HepG2 (cell line): ENCODE measurements around the gene SRRM3. TPM values are rescaled to one million over a fixed set of nuclear protein-coding genes. Genes with fewer than 3 reads are reported as not detected.
A peak's percentile ranks its signal among the peaks of the same experiment; 100 is the strongest.

Source experiments
- ATAC-seq: fragments of 200-7000 bp; cut with Tn5 transposase; 3 replicates; pipeline ENCODE4 v1.9.1; 2020; ENCODE audit warnings: mild to moderate bottlenecking, moderate library complexity
- BruUV-seq: library from RNA; stranded (reverse); fragments of 400-500 nt; replicated peaks from 2 replicates; lab custom pipeline; 2021; lab: Mats Ljungman, UMichigan
- CTCF ChIA-PET: fragments of 300-600 bp; formaldehyde crosslinking; extraction: SDS; loops from one replicate; lab custom pipeline; 2021; ENCODE audit warnings: low total read pairs, inconsistent platforms, low intra/inter-chr PET ratio; lab: Yijun Ruan, JAX
- POLR2A ChIA-PET: fragments of 350-600 bp; sonication (Branson Sonifier 250); formaldehyde crosslinking; loops from one replicate; lab custom pipeline; 2020; ENCODE audit warnings: antibody characterized with exemption, inconsistent platforms; lab: Yijun Ruan, JAX
- DNase-seq: peaks from one replicate; pipeline ENCODE4 v3.0.0-alpha.2; 2015; ENCODE audit warnings: low spot score
- FAIRE-seq: peaks from 3 replicates; lab custom pipeline; 2011; peaks lifted over from hg19 to GRCh38; lab: Jason Lieb, UNC
- H2AFZ ChIP-seq: one replicate; pipeline ENCODE4 v1.6.1; 2011; ENCODE audit warnings: low read length, inconsistent platforms
- H3K27ac ChIP-seq: fragments of 300-600 bp; 3 replicates; pipeline ENCODE4 v1.8.0; 2011; ENCODE audit warnings: mixed run types, mild to moderate bottlenecking, mixed read lengths, low read length, inconsistent platforms; ENCODE audit not compliant: insufficient read depth; ENCODE audit errors: extremely low read length
- H3K27me3 ChIP-seq, 2 experiments: fragments of 200-600 bp in 1 of 2; 2 replicates in 1 of 2; 3 replicates in 1 of 2; pipeline versions ENCODE4 v1.6.0 to v1.8.0; 2011; ENCODE audit warnings: low read length in 2 of 2, mild to moderate bottlenecking in 2 of 2, moderate library complexity in 2 of 2, inconsistent platforms in 1 of 2; ENCODE audit not compliant: insufficient read depth in 2 of 2, control insufficient read depth in 1 of 2
- H3K36me3 ChIP-seq, 2 experiments: fragments of 200-600 bp in 1 of 2; replicated peaks in 1 of 2; 2 replicates in 1 of 2; 3 replicates in 1 of 2; pipeline versions ENCODE4 v1.5.1 to v1.8.0; 2011; ENCODE audit warnings: low read length in 2 of 2, inconsistent platforms in 1 of 2; ENCODE audit not compliant: insufficient read depth in 2 of 2, control insufficient read depth in 1 of 2
- H3K4me1 ChIP-seq: 2 replicates; pipeline ENCODE4 v1.5.1; 2012; ENCODE audit warnings: low read length, inconsistent platforms; ENCODE audit not compliant: insufficient read depth
- H3K4me2 ChIP-seq: 2 replicates; pipeline ENCODE4 v1.6.0; 2011; ENCODE audit warnings: low read depth, low read length, inconsistent platforms
- H3K4me3 ChIP-seq, 3 experiments: fragments of 200-600 bp in 1 of 3; sonication (generic), shearing (Covaris generic) in 1 of 3; replicated peaks in 1 of 3; 2 replicates each; pipeline ENCODE4 v1.5.1; 2011 to 2016; ENCODE audit warnings: low read length in 3 of 3, inconsistent platforms in 2 of 3, low read depth in 2 of 3, mild to moderate bottlenecking in 2 of 3, control low read depth in 1 of 3, mixed read lengths in 1 of 3; ENCODE audit not compliant: insufficient read depth in 1 of 3
- H3K79me2 ChIP-seq: one replicate; pipeline ENCODE4 v1.6.1; 2011; ENCODE audit warnings: low read length, inconsistent platforms; ENCODE audit not compliant: insufficient read depth
- H3K9ac ChIP-seq: 2 replicates; pipeline ENCODE4 v1.6.0; 2011; ENCODE audit warnings: mild to moderate bottlenecking, low read depth, low read length, inconsistent platforms; ENCODE audit not compliant: insufficient read depth
- H3K9me3 ChIP-seq: 2 replicates; pipeline ENCODE4 v1.5.1; 2012; ENCODE audit warnings: mild to moderate bottlenecking, low read length
- H4K20me1 ChIP-seq: 2 replicates; pipeline ENCODE4 v1.6.0; 2011; ENCODE audit warnings: inconsistent platforms, mild to moderate bottlenecking, low read length, moderate library complexity; ENCODE audit not compliant: insufficient read depth
- ATRX ChIP-seq: sonication (generic); formaldehyde crosslinking; IDR thresholded peaks from 2 replicates; pipeline ENCODE4 v1.4.0; 2020; ENCODE audit warnings: missing genetic modification reagents, borderline replicate concordance
- CREM ChIP-seq, 2 experiments: sonication (generic) in 1 of 2; formaldehyde crosslinking in 1 of 2; IDR thresholded peaks; 2 replicates each; pipeline versions ENCODE4 v1.4.0 to v1.6.1; 2016 to 2020; ENCODE audit warnings: antibody characterized with exemption in 1 of 2, mild to moderate bottlenecking in 1 of 2, missing genetic modification reagents in 1 of 2
- EED ChIP-seq: sonication (generic); formaldehyde crosslinking; IDR thresholded peaks from 2 replicates; pipeline ENCODE4 v1.5.0; 2020; ENCODE audit warnings: mild to moderate bottlenecking, missing genetic modification reagents
- ELF1 ChIP-seq: sonication (generic); formaldehyde crosslinking; IDR thresholded peaks from 2 replicates; pipeline ENCODE4 v1.4.0; 2020; ENCODE audit warnings: missing genetic modification reagents
- GABPA ChIP-seq, 2 experiments: IDR thresholded peaks; 2 replicates each; pipeline ENCODE4 v1.6.1; 2011 to 2016; ENCODE audit warnings: low read depth in 2 of 2, low read length in 1 of 2, missing biosample characterization in 1 of 2, missing genetic modification characterization in 1 of 2
- GABPB1 ChIP-seq: IDR thresholded peaks from 2 replicates; pipeline ENCODE4 v1.6.1; 2016; ENCODE audit warnings: mild to moderate bottlenecking, missing genetic modification reagents, moderate library complexity, missing compliant biosample characterization
- GATA4 ChIP-seq: sonication (generic); IDR thresholded peaks from 2 replicates; pipeline ENCODE4 v1.6.1; 2016; ENCODE audit warnings: antibody characterized with exemption, low read depth, borderline replicate concordance
- HOXA3 ChIP-seq: sonication (generic); formaldehyde crosslinking; IDR thresholded peaks from 2 replicates; pipeline ENCODE4 v1.5.0; 2020; ENCODE audit warnings: missing genetic modification reagents
- KAT8 ChIP-seq: IDR thresholded peaks from 2 replicates; pipeline ENCODE4 v1.6.1; 2016; ENCODE audit warnings: missing genetic modification reagents, missing compliant biosample characterization
- MATR3 ChIP-seq: sonication (generic); formaldehyde crosslinking; IDR thresholded peaks from 2 replicates; pipeline ENCODE4 v1.4.0; 2020; ENCODE audit warnings: missing genetic modification reagents
- MIER2 ChIP-seq: IDR thresholded peaks from 2 replicates; pipeline ENCODE4 v1.6.1; 2016; ENCODE audit warnings: missing biosample characterization, missing genetic modification reagents
- NFYB ChIP-seq: sonication (generic); formaldehyde crosslinking; IDR thresholded peaks from 2 replicates; pipeline ENCODE4 v1.4.0; 2020; ENCODE audit warnings: missing genetic modification reagents
- NFYC ChIP-seq: IDR thresholded peaks from 2 replicates; pipeline ENCODE4 v1.6.1; 2016; ENCODE audit warnings: missing genetic modification reagents, missing compliant biosample characterization
- SMAD9 ChIP-seq: sonication (generic); formaldehyde crosslinking; IDR thresholded peaks from 2 replicates; pipeline ENCODE4 v1.5.1; 2020; ENCODE audit warnings: mild to moderate bottlenecking, missing genetic modification reagents
- TEAD3 ChIP-seq: optimal IDR thresholded peaks from 2 replicates; pipeline ENCODE3; 2016; ENCODE audit warnings: borderline replicate concordance
- THAP11 ChIP-seq: IDR thresholded peaks from 2 replicates; pipeline ENCODE4 v1.6.1; 2016; ENCODE audit warnings: missing biosample characterization, missing genetic modification reagents
- ZNF12 ChIP-seq: sonication (generic); formaldehyde crosslinking; IDR thresholded peaks from 2 replicates; pipeline ENCODE4 v1.5.0; 2020; ENCODE audit warnings: missing genetic modification reagents
- ZNF138 ChIP-seq: sonication (generic); formaldehyde crosslinking; IDR thresholded peaks from 2 replicates; pipeline ENCODE4 v1.5.0; 2020; ENCODE audit warnings: mild to moderate bottlenecking, low read depth, missing genetic modification reagents
- ZNF143 ChIP-seq: sonication (generic); formaldehyde crosslinking; IDR thresholded peaks from 2 replicates; pipeline ENCODE4 v1.4.0; 2020; ENCODE audit warnings: missing genetic modification reagents
- ZNF24 ChIP-seq: fragments of 450-650 bp; IDR thresholded peaks from 2 replicates; pipeline ENCODE4 v1.6.1; 2017; ENCODE audit warnings: antibody characterized with exemption, mild to moderate bottlenecking
- ZNF383 ChIP-seq: sonication (generic); formaldehyde crosslinking; IDR thresholded peaks from 2 replicates; pipeline ENCODE4 v1.4.0; 2020; ENCODE audit warnings: missing genetic modification reagents, mild to moderate bottlenecking, borderline replicate concordance
- ZNF891 ChIP-seq: sonication (generic); formaldehyde crosslinking; IDR thresholded peaks from 2 replicates; pipeline ENCODE4 v1.5.0; 2020; ENCODE audit warnings: mild to moderate bottlenecking, missing genetic modification reagents
- WGBS: methylation state at CpG from one replicate; pipeline ENCODE4 v1.1.6; 2017; ENCODE audit warnings: low lambda C conversion rate; 5-methylcytosine and 5-hydroxymethylcytosine counted together
- in situ Hi-C: cut with HindIII; loops from 2 replicates; pipeline ENCODE4 v1.10.0; 2017; ENCODE audit warnings: low pct_unique_long_range_greater_than_20kb; ENCODE audit not compliant: extremely low pct_ligation_motif_present
- intact Hi-C: fragments of 100-400 bp; cut with micrococcal nuclease; formaldehyde crosslinking; loops from one replicate; pipeline ENCODE4 v1.10.0; 2022; ENCODE audit not compliant: unreplicated experiment
- polyA plus RNA-seq, 8 experiments: library from polyadenylated mRNA; depleted of rRNA in 3 of 8; stranded (reverse) in 7 of 8; unstranded in 1 of 8; fragments of >200 nt; fragmentation: Illumina TruSeq in 4 of 8; extraction: Trizol in 4 of 8; gene quantifications; 2 replicates each; pipeline versions ENCODE4 v1.2.1 to v1.2.3, GENCODE V29; 2011 to 2016; ENCODE audit warnings: low read depth in 4 of 8, missing spikeins in 1 of 8, mixed read lengths in 1 of 8; ENCODE audit not compliant: insufficient read depth in 1 of 8
- total RNA-seq, 5 experiments: library from RNA; depleted of rRNA; stranded (reverse); fragments of >200 nt; fragmentation: Illumina TruSeq; extraction: Trizol; gene quantifications; 2 replicates each; pipeline ENCODE4 v1.2.3, GENCODE V29; 2016; ENCODE audit warnings: low read depth in 1 of 5
- TF ChIP-seq, protein P1 (sequence below): sonication (generic); formaldehyde crosslinking; IDR thresholded peaks from 2 replicates; pipeline ENCODE4 v1.9.0; 2022; ENCODE audit warnings: low read depth, missing genetic modification reagents
- TF ChIP-seq, protein P2 (sequence below): sonication (generic); formaldehyde crosslinking; IDR thresholded peaks from 2 replicates; pipeline ENCODE4 v1.4.0; 2020; ENCODE audit warnings: missing genetic modification reagents

SRRM3 gene
- total and polyA plus RNA-seq, 2 of the 13 experiments (the other 11 are each of a cell fraction or from before 2014, with no cell fraction given) = 0.13 to 0.54 TPM

DNA sequence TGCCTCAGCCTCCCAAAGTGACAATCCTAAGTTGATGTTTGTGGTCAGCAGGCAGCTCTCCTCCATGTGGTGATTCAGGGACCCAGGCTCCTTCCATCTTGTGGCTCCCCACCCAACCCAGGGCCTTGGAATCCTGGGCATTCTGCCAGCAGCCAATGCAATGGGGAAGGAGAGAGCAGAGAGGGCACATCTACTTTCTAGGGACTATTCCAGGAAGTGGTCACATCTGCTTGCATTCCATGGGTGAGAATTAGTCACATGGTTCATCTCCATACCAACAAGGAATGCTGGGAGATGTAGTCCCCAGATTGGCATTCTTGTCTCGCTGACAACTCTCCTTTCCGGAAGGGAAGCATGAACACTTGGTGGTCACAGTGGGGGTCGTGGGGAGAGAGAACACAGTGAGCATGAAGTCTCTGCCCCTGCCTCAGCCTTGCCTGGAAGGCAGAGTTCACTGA, 9.9 kb upstream of the SRRM3 start:
- FAIRE-seq = peak; percentile 89
- no peak overlapping the region for H3K4me2 ChIP-seq
- peak; percentile 46 for DNase-seq
- in situ Hi-C loops (no loop called here), intact Hi-C loops (no loop called here)
- H3K27ac ChIP-seq = no peak overlapping the region
- no peak overlapping the region for H2AFZ ChIP-seq
- WGBS = 32% methylated on average over 3 of the region's 3 CpGs
- peak; percentile 77 for ATAC-seq
- no peaks in the 10 kb centered on the region for H3K4me1 ChIP-seq
- POLR2A ChIA-PET = no interaction called here
- peaks cover 0 to 4% of the 10 kb centered on the region in 2 experiments; a peak in 2 of 5 replicates for H3K27me3 ChIP-seq
- CTCF ChIA-PET = no interaction called here
- no TSS peak for BruUV-seq
- H3K9ac ChIP-seq = no peak overlapping the region
- H3K4me3 ChIP-seq = no peak overlapping the region
- H3K79me2 ChIP-seq = no peaks in the 10 kb centered on the region
- H4K20me1 ChIP-seq = no peaks in the 10 kb centered on the region
- H3K9me3 ChIP-seq = no peaks in the 10 kb centered on the region
- H3K36me3 ChIP-seq = no peaks in the 10 kb centered on the region
- TF ChIP-seq THAP11 = peak; percentile 96
- TF ChIP-seq ELF1 (CRISPR knock-in tag) = 0 out of 2 replicates have a peak, but pooled peaks have one; percentile 39
- 0 out of 2 replicates have a peak, but pooled peaks have one; percentile 22 for TF ChIP-seq HOXA3
- no peak for TF ChIP-seq MATR3 (CRISPR knock-in tag)
- no peak for TF ChIP-seq EED (CRISPR knock-in tag)
- TF ChIP-seq, protein P1, sequence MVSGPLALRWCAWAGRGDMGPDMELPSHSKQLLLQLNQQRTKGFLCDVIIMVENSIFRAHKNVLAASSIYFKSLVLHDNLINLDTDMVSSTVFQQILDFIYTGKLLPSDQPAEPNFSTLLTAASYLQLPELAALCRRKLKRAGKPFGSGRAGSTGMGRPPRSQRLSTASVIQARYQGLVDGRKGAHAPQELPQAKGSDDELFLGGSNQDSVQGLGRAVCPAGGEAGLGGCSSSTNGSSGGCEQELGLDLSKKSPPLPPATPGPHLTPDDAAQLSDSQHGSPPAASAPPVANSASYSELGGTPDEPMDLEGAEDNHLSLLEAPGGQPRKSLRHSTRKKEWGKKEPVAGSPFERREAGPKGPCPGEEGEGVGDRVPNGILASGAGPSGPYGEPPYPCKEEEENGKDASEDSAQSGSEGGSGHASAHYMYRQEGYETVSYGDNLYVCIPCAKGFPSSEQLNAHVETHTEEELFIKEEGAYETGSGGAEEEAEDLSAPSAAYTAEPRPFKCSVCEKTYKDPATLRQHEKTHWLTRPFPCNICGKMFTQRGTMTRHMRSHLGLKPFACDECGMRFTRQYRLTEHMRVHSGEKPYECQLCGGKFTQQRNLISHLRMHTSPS (CRISPR knock-in tag) = no peak
- no peak for TF ChIP-seq ZNF12 (CRISPR knock-in tag)
- no peak for TF ChIP-seq ATRX (CRISPR knock-in tag)
- no peak for TF ChIP-seq GABPA (IDR thresholded peaks at IDR 0.05; ENCODE audit: low read depth, low read length)
- peak; percentile 76 for TF ChIP-seq GABPA (CRISPR knock-in tag; IDR thresholded peaks at IDR 0.05; ENCODE audit: low read depth)
- 0 out of 2 replicates have a peak, but pooled peaks have one; percentile 11 for TF ChIP-seq MIER2 (CRISPR knock-in tag)
- no peak for TF ChIP-seq SMAD9 (CRISPR knock-in tag)
- no peak for TF ChIP-seq ZNF891 (CRISPR knock-in tag)
- TF ChIP-seq, protein P2, sequence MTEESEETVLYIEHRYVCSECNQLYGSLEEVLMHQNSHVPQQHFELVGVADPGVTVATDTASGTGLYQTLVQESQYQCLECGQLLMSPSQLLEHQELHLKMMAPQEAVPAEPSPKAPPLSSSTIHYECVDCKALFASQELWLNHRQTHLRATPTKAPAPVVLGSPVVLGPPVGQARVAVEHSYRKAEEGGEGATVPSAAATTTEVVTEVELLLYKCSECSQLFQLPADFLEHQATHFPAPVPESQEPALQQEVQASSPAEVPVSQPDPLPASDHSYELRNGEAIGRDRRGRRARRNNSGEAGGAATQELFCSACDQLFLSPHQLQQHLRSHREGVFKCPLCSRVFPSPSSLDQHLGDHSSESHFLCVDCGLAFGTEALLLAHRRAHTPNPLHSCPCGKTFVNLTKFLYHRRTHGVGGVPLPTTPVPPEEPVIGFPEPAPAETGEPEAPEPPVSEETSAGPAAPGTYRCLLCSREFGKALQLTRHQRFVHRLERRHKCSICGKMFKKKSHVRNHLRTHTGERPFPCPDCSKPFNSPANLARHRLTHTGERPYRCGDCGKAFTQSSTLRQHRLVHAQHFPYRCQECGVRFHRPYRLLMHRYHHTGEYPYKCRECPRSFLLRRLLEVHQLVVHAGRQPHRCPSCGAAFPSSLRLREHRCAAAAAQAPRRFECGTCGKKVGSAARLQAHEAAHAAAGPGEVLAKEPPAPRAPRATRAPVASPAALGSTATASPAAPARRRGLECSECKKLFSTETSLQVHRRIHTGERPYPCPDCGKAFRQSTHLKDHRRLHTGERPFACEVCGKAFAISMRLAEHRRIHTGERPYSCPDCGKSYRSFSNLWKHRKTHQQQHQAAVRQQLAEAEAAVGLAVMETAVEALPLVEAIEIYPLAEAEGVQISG (CRISPR knock-in tag) = peak; percentile 70
- no peak for TF ChIP-seq KAT8 (CRISPR knock-in tag)
- TF ChIP-seq GATA4 = no peak
- TF ChIP-seq ZNF143 (CRISPR knock-in tag) = peak; percentile 88
- no peak for TF ChIP-seq ZNF138
- peak; percentile 60 for TF ChIP-seq TEAD3 (CRISPR knock-in tag)
- TF ChIP-seq GABPB1 (CRISPR knock-in tag) = peak; percentile 58; the same call in 1 of the 2 replicates
- peak; percentile 69 for TF ChIP-seq NFYC (CRISPR knock-in tag)
- peak; percentile 99 for TF ChIP-seq ZNF383 (CRISPR knock-in tag)
- peak; percentile 29; the same call in 1 of the 2 replicates for TF ChIP-seq CREM (IDR thresholded peaks at IDR 0.05)
- no peak for TF ChIP-seq CREM (CRISPR knock-in tag; IDR thresholded peaks at IDR 0.05)
- TF ChIP-seq NFYB (CRISPR knock-in tag) = peak; percentile 68
- 0 out of 2 replicates have a peak, but pooled peaks have one; percentile 57 for TF ChIP-seq ZNF24
